H1 (cell line): Measurements from ENCODE around the gene RIN1.
"Not testable (repeated sequence)": the region's sequence is repeated elsewhere in the genome, so short reads cannot be mapped to it uniquely, and the experiment has no call there.

ENCODE experiments used
- CTCF ChIP-seq, 3 experiments: IDR thresholded peaks; 1 replicate in 2 of 3; 2 replicates in 1 of 3; pipeline versions ENCODE4 v1.5.1 to v1.6.1; 2011; ENCODE audit warnings: low read length in 3 of 3, mild to moderate bottlenecking in 3 of 3, inconsistent platforms in 2 of 3, low read depth in 1 of 3, moderate library complexity in 1 of 3; ENCODE audit not compliant: insufficient read depth in 1 of 3; ENCODE audit errors: control extremely low read depth in 1 of 3
- POLR2AphosphoS5 ChIP-seq: IDR thresholded peaks from 2 replicates; pipeline ENCODE4 v1.6.1; 2011; ENCODE audit warnings: low read depth, low read length
- POU5F1 ChIP-seq: IDR thresholded peaks from 2 replicates; pipeline ENCODE4 v1.6.1; 2011; ENCODE audit warnings: low read depth, mild to moderate bottlenecking, low read length, moderate library complexity
- USF2 ChIP-seq: IDR thresholded peaks from 2 replicates; pipeline ENCODE4 v1.6.1; 2011; ENCODE audit warnings: low read length, improper control_type of control experiment

DNA sequence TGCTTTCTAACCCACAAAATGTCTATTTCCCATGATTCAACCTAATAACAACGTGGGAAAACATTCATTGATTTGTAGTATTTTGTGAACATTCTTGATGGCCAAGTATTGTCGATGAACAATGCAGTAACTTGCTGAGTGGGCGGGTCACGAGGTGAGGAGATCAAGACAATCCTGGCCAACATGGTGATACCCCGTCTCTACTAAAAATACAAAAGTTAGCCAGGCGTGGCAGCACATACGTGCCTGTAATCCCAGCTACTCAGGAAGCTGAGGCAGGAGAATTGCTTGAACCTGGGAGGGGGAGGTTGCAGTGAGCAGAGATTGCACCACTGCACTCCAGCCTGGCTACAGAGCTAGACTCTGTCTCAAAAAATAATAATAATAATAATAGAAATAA is 44.0 kb upstream of the RIN1 start:
- not testable (repeated sequence) for TF ChIP-seq USF2; POLR2AphosphoS5; POU5F1; CTCF (IDR thresholded peaks at IDR 0.05; ENCODE audit: control extremely low read depth in 1 of 3, insufficient read depth in 1 of 3, low read depth in 1 of 3, low read length in 3 of 3)
